ENCODE results near the gene EGR1.

DNA sequence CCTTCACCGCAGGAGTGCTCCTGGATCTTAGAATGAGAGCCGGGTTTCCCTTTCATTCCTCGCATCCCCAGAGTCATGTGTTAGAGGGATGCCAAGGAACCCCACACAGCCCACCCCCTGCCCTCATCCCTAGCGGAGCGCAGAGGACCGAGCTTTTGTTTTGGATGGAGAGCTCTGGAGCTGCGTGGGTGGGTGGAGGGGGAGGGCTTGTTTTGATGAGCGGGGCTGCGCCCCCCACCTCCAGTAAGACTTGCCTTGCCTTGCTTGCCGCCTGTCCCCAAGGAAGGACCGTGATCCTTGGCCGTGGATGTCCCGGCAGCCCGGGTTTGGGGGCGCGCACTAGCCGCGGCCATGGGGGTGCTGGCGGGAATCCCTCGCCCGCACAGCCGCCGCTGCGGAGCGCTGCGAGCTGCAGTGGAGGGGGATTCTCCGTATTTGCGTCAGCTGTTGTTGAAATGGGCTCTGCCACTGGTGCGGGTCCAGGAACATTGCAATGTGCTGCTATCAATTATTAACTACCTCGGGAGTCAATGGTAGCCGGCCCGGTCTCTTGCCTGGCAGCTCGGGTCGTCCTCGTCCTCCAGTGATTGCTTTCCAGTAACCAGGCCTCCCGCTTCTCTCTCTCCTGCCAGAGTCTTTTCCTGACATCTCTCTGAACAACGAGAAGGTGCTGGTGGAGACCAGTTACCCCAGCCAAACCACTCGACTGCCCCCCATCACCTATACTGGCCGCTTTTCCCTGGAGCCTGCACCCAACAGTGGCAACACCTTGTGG, 1.0 kb downstream of the EGR1 start:
- TF ChIP-seq, protein P1, sequence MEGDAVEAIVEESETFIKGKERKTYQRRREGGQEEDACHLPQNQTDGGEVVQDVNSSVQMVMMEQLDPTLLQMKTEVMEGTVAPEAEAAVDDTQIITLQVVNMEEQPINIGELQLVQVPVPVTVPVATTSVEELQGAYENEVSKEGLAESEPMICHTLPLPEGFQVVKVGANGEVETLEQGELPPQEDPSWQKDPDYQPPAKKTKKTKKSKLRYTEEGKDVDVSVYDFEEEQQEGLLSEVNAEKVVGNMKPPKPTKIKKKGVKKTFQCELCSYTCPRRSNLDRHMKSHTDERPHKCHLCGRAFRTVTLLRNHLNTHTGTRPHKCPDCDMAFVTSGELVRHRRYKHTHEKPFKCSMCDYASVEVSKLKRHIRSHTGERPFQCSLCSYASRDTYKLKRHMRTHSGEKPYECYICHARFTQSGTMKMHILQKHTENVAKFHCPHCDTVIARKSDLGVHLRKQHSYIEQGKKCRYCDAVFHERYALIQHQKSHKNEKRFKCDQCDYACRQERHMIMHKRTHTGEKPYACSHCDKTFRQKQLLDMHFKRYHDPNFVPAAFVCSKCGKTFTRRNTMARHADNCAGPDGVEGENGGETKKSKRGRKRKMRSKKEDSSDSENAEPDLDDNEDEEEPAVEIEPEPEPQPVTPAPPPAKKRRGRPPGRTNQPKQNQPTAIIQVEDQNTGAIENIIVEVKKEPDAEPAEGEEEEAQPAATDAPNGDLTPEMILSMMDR (conservative IDR thresholded peaks at IDR 0.05; ENCODE audit: low read depth, low read length), result no peak
- TF ChIP-seq EZH2 (IDR thresholded peaks at IDR 0.05; ENCODE audit: low read length, unreplicated experiment), result peak; percentile 46
